CD8-positive, alpha-beta memory T cell (primary cell): ENCODE measurements around the gene XCR1. TPM values are rescaled to one million over a fixed set of nuclear protein-coding genes. Genes with fewer than 3 reads are reported as not detected.

Source experiments
- CTCF ChIA-PET: fragments of 350-600 bp; sonication (Branson Sonifier 250); formaldehyde crosslinking; loops from one replicate; lab custom pipeline; 2021; ENCODE audit warnings: antibody characterized with exemption; lab: Charles Lee
- POLR2A ChIA-PET: fragments of 350-600 bp; sonication (Branson Sonifier 250); formaldehyde crosslinking; loops from one replicate; lab custom pipeline; 2021; ENCODE audit warnings: antibody characterized with exemption; lab: Charles Lee
- DNase-seq, 5 donors: peaks; one replicate each; pipeline versions ENCODE4 v3.0.0 to v3.0.0-alpha.2; 2020 to 2022; ENCODE audit warnings: mixed read lengths in 1 of 5
- H3K27ac ChIP-seq: one replicate; pipeline ENCODE4 v1.7.0; 2013; ENCODE audit warnings: low read depth, mild to moderate bottlenecking, low read length, moderate library complexity
- H3K27me3 ChIP-seq: 2 replicates; pipeline ENCODE4 v1.7.0; 2013; ENCODE audit warnings: low read length, mild to moderate bottlenecking; ENCODE audit not compliant: insufficient read depth, poor library complexity, severe bottlenecking
- H3K36me3 ChIP-seq: 2 replicates; pipeline ENCODE4 v1.7.0; 2013; ENCODE audit warnings: mild to moderate bottlenecking, low read length, moderate library complexity; ENCODE audit not compliant: insufficient read depth
- H3K4me1 ChIP-seq: 2 replicates; pipeline ENCODE4 v1.7.0; 2013; ENCODE audit warnings: mild to moderate bottlenecking, low read length, moderate library complexity; ENCODE audit not compliant: insufficient read depth
- H3K4me3 ChIP-seq: 2 replicates; pipeline ENCODE4 v1.7.0; 2013; ENCODE audit warnings: mild to moderate bottlenecking, low read length
- H3K9me3 ChIP-seq: 2 replicates; pipeline ENCODE4 v1.7.0; 2013; ENCODE audit warnings: mild to moderate bottlenecking, low read length
- H3K27ac Mint-ChIP-seq, 8 donors: one replicate each; pipeline ENCODE4 v1.8.0; 2020 to 2021; ENCODE audit warnings: mixed read lengths in 8 of 8, mild to moderate bottlenecking in 6 of 8, inconsistent platforms in 3 of 8, moderate library complexity in 3 of 8
- H3K27me3 Mint-ChIP-seq, 2 donors: one replicate each; pipeline ENCODE4 v1.8.0; 2020 to 2021; ENCODE audit warnings: mixed read lengths in 2 of 2, mild to moderate bottlenecking in 1 of 2, moderate library complexity in 1 of 2
- H3K36me3 Mint-ChIP-seq, 3 donors: one replicate each; pipeline ENCODE4 v1.8.0; 2020 to 2021; ENCODE audit warnings: mixed read lengths in 3 of 3, inconsistent platforms in 1 of 3, mild to moderate bottlenecking in 1 of 3
- H3K4me1 Mint-ChIP-seq, 3 donors: one replicate each; pipeline ENCODE4 v1.8.0; 2020 to 2021; ENCODE audit warnings: mixed read lengths in 3 of 3, inconsistent platforms in 1 of 3, mild to moderate bottlenecking in 1 of 3
- H3K4me3 Mint-ChIP-seq, 7 donors: one replicate each; pipeline ENCODE4 v1.8.0; 2020 to 2021; ENCODE audit warnings: mixed read lengths in 7 of 7, mild to moderate bottlenecking in 6 of 7, moderate library complexity in 4 of 7, inconsistent platforms in 2 of 7
- H3K9me3 Mint-ChIP-seq, 5 donors: one replicate each; pipeline ENCODE4 v1.8.0; 2020 to 2022; ENCODE audit warnings: mixed read lengths in 5 of 5, mild to moderate bottlenecking in 3 of 5, moderate library complexity in 2 of 5, inconsistent platforms in 1 of 5
- polyA plus RNA-seq: library from polyadenylated mRNA; unstranded; fragments of 300-500 nt; fragmentation: Illumina TruSeq; gene quantifications from one replicate; pipeline ENCODE4 v1.2.3, GENCODE V29; 2021
- total RNA-seq, 2 experiments: library from RNA; stranded (reverse); gene quantifications; one replicate each; pipeline ENCODE4 v1.2.3, GENCODE V29; 2021

XCR1 gene
- total and polyA plus RNA-seq, 3 experiments from 2014 or later, result not detected

DNA sequence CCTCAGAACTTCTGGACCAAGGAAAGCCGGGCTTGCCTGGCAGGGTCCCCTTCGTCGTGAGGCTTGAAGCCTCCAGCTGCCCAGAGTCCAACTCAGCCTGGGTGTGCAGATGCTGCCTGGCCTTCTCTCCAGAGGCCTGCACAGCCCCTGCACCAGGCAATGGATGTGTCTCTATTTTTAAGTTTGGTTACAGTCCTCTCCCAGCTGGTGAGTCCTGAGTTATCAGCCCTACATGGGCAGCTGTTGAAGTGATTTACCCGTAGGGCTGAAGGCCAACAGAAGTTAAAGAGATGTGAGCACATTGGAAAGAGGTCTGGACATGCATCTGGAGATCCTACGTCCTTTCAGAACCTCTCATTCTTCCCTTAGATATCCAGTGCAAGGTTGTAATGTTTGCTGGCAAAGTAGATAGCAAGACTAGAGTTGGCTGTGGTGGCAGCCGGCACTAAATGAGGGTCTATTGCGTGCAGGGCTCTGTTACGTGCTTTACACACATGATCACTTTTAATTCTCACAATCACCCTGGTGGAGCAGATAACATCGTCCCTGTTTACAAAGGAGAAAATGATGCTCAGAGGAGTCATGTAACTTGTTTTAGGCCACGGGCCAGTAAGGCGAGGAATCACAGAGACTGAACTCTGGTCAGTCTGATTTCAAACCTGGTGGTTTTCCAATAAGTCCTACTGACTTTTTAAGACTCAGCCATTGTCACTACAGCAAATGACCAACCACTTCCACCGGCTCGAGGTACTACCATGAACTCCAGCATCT is 41.6 kb downstream of the XCR1 start:
- peaks cover 27 to 83% (median 32%) of the 10 kb centered on the region in 3 donors for H3K36me3 Mint-ChIP-seq

DNA sequence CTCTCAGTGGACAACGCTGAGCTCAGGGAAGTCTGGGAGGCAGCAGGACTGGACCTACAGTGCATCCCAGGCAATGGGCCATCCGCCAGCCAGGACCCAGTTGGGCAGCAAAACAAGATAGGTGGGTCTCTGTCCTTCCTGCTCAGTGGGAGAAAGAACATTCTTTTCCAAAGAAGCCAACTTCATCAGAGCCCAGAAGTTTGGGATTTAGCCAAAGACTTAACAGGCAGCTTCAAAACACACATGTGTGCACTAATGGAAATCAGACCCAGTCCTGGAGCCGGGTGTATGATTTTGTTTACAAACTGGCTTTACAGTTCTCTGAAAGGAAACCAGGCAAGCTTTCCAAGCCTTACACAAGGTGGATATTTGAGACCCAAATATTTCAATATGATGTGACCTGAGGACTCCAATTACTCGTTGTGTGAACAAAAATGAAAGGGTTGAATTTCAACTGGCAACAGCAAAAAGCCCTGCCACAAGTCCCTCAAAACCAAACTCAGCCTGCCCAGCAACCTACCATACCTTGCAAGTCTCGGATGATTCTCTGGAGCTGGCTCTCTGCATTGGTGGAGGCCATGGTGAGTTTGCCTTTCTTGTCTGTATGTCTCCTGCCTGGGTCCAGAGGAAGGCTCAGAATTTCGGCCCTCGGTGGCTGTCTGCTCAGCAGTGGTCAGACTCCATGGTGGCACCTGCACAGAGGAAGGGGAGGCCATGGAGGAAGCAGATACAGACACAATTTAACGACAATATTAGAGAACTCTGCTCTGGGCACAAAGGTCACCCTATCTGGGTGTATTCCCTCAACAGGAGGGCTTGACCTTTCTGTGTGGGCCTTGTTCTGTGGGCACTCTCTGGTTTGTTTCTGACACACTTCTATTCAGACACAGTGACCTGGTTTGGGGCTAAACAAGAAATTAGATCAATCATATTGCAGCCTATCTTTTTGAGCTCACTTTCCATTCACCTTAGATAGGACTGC is 42.7 kb downstream of the XCR1 start:
- ChIA-PET CTCF (interaction anchor here (0.6 to 2.2 kb wide), 5 partner anchors 8 to 46 kb away, joined by 3 to 9 read pairs (median 3); partner anchors contain the start of gene CXCR6), POLR2A (interaction anchor here (1.3 kb wide), 1 partner anchor 41 kb away, joined by 3 read pairs; the partner anchor contains the start of gene CXCR6)
- H3K27ac ChIP-seq, result no peak overlapping the region
- peaks cover 56% of the 10 kb centered on the region for H3K4me1 ChIP-seq
- no peaks in the 10 kb centered on the region for H3K27me3 Mint-ChIP-seq
- no peak overlapping the region for H3K4me3 ChIP-seq
- H3K9me3 Mint-ChIP-seq, result no peaks in the 10 kb centered on the region
- H3K27ac Mint-ChIP-seq, result peak overlapping the region in 7 of 8 donors; percentile 28 to 90 (median 80)
- H3K27me3 ChIP-seq, result no peaks in the 10 kb centered on the region
- no peak for DNase-seq
- peaks cover 27 to 83% (median 31%) of the 10 kb centered on the region in 3 donors for H3K36me3 Mint-ChIP-seq
- H3K4me1 Mint-ChIP-seq, result peaks cover 82 to 100% (median 86%) of the 10 kb centered on the region in 3 donors
- no peaks in the 10 kb centered on the region for H3K9me3 ChIP-seq
- H3K4me3 Mint-ChIP-seq, result peak overlapping the region in 2 of 7 donors; percentile 8 to 41
- peaks cover 46% of the 10 kb centered on the region for H3K36me3 ChIP-seq

More for the DNA sequence above, 41.6 kb downstream of the XCR1 start:
- H3K9me3 Mint-ChIP-seq, result no peaks in the 10 kb centered on the region
- CTCF ChIA-PET, result interaction anchor here (1.5 to 2.2 kb wide), 2 partner anchors 9 to 47 kb away, joined by 3 to 7 read pairs; no protein-coding TSS in a partner anchor
- H3K27me3 ChIP-seq, result no peaks in the 10 kb centered on the region
- POLR2A ChIA-PET, result interaction anchor here (1.1 kb wide), 1 partner anchor 10 kb away, joined by 4 read pairs; the partner anchor contains the start of gene FYCO1
- H3K4me1 ChIP-seq, result peaks cover 55% of the 10 kb centered on the region
- no peaks in the 10 kb centered on the region for H3K9me3 ChIP-seq
- peaks cover 46% of the 10 kb centered on the region for H3K36me3 ChIP-seq
- H3K4me3 ChIP-seq, result no peak overlapping the region
- peaks cover 82 to 100% (median 86%) of the 10 kb centered on the region in 3 donors for H3K4me1 Mint-ChIP-seq
- H3K27ac Mint-ChIP-seq, result peak overlapping the region; percentile 23 to 91 (median 81)
- H3K27me3 Mint-ChIP-seq, result no peaks in the 10 kb centered on the region
- H3K27ac ChIP-seq, result no peak overlapping the region
- no peak for DNase-seq
- no peak overlapping the region for H3K4me3 Mint-ChIP-seq

DNA sequence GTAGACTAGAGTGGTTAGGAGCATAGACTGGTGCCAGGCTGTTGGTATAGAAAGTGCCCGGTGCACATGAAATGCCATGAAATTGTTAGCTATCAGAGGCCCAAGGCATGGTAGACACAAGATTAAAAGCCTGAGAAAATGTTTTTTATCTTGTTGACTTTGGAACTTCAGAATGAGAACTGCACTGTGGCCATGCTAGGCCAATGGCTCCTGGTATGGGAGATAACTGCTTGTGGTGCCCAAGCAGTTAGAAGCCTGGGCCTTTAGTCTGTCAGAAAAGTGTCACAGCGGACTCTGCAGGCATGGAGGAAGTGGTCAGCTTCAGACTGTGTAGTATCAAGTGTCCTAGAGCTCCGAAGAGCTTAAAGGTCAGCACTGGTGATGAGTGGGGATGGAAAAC is 43.5 kb downstream of the XCR1 start:
- ChIA-PET POLR2A (interaction anchor here (1.3 to 1.5 kb wide), 2 partner anchors 9 to 41 kb away, joined by 3 read pairs; partner anchors contain the start of gene CXCR6), CTCF (interaction anchor here (0.6 to 2.2 kb wide), 4 partner anchors 10 to 94 kb away, joined by 3 to 9 read pairs (median 3); partner anchors contain the start of gene CXCR6)
- no peaks in the 10 kb centered on the region for H3K27me3 Mint-ChIP-seq
- H3K27me3 ChIP-seq, result no peaks in the 10 kb centered on the region
- H3K4me3 Mint-ChIP-seq, result no peak overlapping the region
- DNase-seq, result no peak
- H3K4me3 ChIP-seq, result no peak overlapping the region
- H3K9me3 ChIP-seq, result no peaks in the 10 kb centered on the region
- peaks cover 81 to 100% (median 86%) of the 10 kb centered on the region in 3 donors for H3K4me1 Mint-ChIP-seq
- peaks cover 46% of the 10 kb centered on the region for H3K36me3 ChIP-seq
- H3K27ac ChIP-seq, result no peak overlapping the region
- H3K9me3 Mint-ChIP-seq, result no peaks in the 10 kb centered on the region
- H3K4me1 ChIP-seq, result peaks cover 56% of the 10 kb centered on the region
- H3K36me3 Mint-ChIP-seq, result peaks cover 32 to 85% (median 33%) of the 10 kb centered on the region in 3 donors
- peak overlapping the region in 7 of 8 donors; percentile 25 to 87 (median 54) for H3K27ac Mint-ChIP-seq

DNA sequence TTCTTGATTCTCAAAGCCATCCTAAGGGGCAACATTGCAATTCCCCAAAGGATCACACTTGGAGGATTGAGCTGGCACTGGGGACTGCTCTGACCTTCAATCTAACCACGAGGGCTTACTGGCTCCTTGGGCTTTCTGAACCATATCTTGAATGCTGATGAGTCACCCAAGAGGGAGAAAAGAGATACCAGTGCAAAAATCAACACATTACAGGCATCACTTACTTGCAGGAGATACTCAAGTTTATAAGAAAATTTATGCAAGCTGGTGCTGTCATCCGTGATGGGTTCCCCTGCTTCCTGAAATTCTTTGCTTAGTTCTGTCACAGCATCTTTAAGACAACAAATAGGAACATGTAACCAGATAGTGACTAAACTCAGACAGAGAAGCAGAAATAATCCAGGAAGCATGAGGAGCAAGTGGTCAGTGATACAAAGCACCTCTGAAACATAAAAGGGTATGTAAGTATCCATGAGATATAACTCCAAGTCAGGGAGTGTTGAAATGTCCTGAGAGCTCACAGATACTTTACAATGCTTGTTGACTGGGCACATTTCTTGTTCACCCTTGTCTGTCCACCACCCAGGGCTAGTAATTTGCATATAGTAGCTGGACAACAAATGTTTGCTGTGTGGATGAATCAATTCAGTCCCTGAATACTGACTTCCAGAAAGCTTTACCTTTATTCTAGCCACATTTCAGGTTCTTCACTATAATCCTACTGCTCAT is 45.8 kb downstream of the XCR1 start:
- peak overlapping the region in 4 of 7 donors; percentile 21 to 48 (median 40) for H3K4me3 Mint-ChIP-seq
- H3K36me3 ChIP-seq, result peaks cover 46% of the 10 kb centered on the region
- no peak for DNase-seq

DNA sequence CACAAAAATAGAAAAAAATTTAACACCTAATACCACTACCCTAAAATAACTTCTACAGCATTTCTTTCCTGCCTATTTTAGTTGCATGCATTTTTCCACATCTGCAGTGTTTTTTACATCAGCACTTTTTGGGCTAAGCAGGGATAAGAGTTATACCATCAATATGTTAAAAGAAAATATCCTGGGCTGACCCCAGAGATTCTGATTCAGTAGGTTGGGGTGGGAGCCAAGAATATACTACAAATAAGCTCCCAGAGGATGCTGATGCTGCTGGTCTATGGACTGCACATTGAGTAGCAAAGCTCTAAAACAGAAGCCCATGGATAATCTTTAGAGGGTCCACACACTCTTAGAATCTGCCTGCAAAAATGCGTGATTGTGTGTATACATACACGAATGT is 46.5 kb downstream of the XCR1 start:
- no peak overlapping the region for H3K4me3 ChIP-seq
- no peaks in the 10 kb centered on the region for H3K9me3 Mint-ChIP-seq
- H3K27me3 Mint-ChIP-seq, result no peaks in the 10 kb centered on the region
- ChIA-PET CTCF (interaction anchor here (1.0 to 2.1 kb wide), 3 partner anchors 10 to 42 kb away, joined by 4 to 6 read pairs (median 5); no protein-coding TSS in a partner anchor), POLR2A (interaction anchor here (1.1 to 2.2 kb wide), 2 partner anchors 13 to 37 kb away, joined by 3 to 6 read pairs; partner anchors contain the start of gene CXCR6)
- peaks cover 80 to 100% (median 86%) of the 10 kb centered on the region in 3 donors for H3K4me1 Mint-ChIP-seq
- no peak overlapping the region for H3K27ac ChIP-seq
- H3K4me3 Mint-ChIP-seq, result peak overlapping the region in 4 of 7 donors; percentile 21 to 48 (median 40)
- H3K36me3 ChIP-seq, result peaks cover 40% of the 10 kb centered on the region
- peaks cover 60% of the 10 kb centered on the region for H3K4me1 ChIP-seq
- H3K27me3 ChIP-seq, result no peaks in the 10 kb centered on the region
- H3K27ac Mint-ChIP-seq, result peak overlapping the region; percentile 48 to 98 (median 88)
- no peaks in the 10 kb centered on the region for H3K9me3 ChIP-seq
- peaks cover 26 to 80% (median 39%) of the 10 kb centered on the region in 3 donors for H3K36me3 Mint-ChIP-seq
- DNase-seq, result no peak

More for the DNA sequence above, 45.8 kb downstream of the XCR1 start:
- Mint-ChIP-seq H3K9me3 (no peaks in the 10 kb centered on the region), H3K36me3 (peaks cover 28 to 84% (median 39%) of the 10 kb centered on the region in 3 donors), H3K4me1 (peaks cover 79 to 100% (median 86%) of the 10 kb centered on the region in 3 donors), H3K27me3 (no peaks in the 10 kb centered on the region), H3K27ac (peak overlapping the region; percentile 48 to 98 (median 86))
- H3K4me3 ChIP-seq, result no peak overlapping the region
- H3K9me3 ChIP-seq, result no peaks in the 10 kb centered on the region
- H3K27me3 ChIP-seq, result no peaks in the 10 kb centered on the region
- H3K27ac ChIP-seq, result no peak overlapping the region
- POLR2A ChIA-PET, result no interaction called here
- CTCF ChIA-PET, result interaction anchor here (0.7 to 2.1 kb wide), 6 partner anchors 10 to 388 kb away, joined by 3 to 6 read pairs (median 4); no protein-coding TSS in a partner anchor
- H3K4me1 ChIP-seq, result peaks cover 56% of the 10 kb centered on the region

DNA sequence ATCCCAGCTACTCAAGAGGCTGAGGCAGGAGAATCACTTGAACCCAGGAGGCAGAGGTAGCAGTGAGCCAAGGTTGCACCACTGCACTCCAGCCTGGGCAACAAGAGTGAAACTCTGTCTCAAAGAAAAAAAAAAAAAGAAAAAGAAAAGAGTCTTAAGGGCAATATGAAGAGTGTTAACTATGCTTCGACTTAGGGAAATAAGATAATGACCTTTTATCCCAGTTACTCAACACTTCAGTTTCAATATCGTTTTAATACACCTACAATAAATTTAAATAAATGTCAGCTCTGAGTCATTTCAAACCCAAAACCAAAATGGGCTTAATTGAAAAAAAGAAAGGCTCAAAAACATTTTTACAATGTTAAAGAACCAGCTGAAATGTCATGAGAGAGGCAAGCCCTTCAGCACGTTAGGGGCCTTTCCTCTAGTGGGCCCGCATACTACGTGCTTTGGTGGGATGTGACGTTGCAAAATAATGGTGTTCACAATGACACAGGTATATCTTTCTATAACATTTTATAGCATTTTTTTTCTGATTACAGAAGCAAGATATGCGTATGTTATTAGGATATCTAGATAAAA is 47.0 kb downstream of the XCR1 start:
- peaks cover 41% of the 10 kb centered on the region for H3K36me3 ChIP-seq
- no peak overlapping the region for H3K4me3 ChIP-seq

More for the DNA sequence above, 47.0 kb downstream of the XCR1 start:
- H3K27me3 ChIP-seq, result no peaks in the 10 kb centered on the region
- ChIA-PET POLR2A (interaction anchor here (1.1 to 2.2 kb wide), 3 partner anchors 14 to 37 kb away, joined by 3 to 6 read pairs (median 3); partner anchors contain the start of gene CXCR6), CTCF (interaction anchor here (0.8 to 2.1 kb wide), 4 partner anchors 11 to 99 kb away, joined by 3 to 6 read pairs (median 4); no protein-coding TSS in a partner anchor)
- H3K27ac ChIP-seq, result no peak overlapping the region
- DNase-seq, result peak in 2 of 5 donors; percentile 31 to 62
- peak overlapping the region in 5 of 7 donors; percentile 23 to 57 (median 45) for H3K4me3 Mint-ChIP-seq
- peak overlapping the region; percentile 39 to 98 (median 88) for H3K27ac Mint-ChIP-seq
- H3K36me3 Mint-ChIP-seq, result peaks cover 26 to 80% (median 39%) of the 10 kb centered on the region in 3 donors
- H3K9me3 Mint-ChIP-seq, result no peaks in the 10 kb centered on the region
- peaks cover 0 to 2% of the 10 kb centered on the region in 2 donors for H3K27me3 Mint-ChIP-seq
- peaks cover 65% of the 10 kb centered on the region for H3K4me1 ChIP-seq
- H3K4me1 Mint-ChIP-seq, result peaks cover 80 to 100% (median 86%) of the 10 kb centered on the region in 3 donors
- no peaks in the 10 kb centered on the region for H3K9me3 ChIP-seq
